Cardiac muscle cell (in vitro differentiated cells and primary cell): ENCODE measurements around the gene CAMK2D. TPM values are rescaled to one million over a fixed set of nuclear protein-coding genes. Genes with fewer than 3 reads are reported as not detected.
A peak's percentile ranks its signal among the peaks of the same experiment; 100 is the strongest.

ENCODE experiments used
- DNase-seq, 2 donors: peaks; one replicate each; pipeline versions ENCODE4 v3.0.0 to v3.0.0-alpha.2; 2010 to 2017; ENCODE audit warnings: low read depth in 1 of 2, low spot score in 1 of 2
- H3K27ac ChIP-seq: fragments of 200-600 bp; sonication (generic); 2 replicates; pipeline ENCODE4 v1.5.1; 2016
- H3K27me3 ChIP-seq: fragments of 200-600 bp; sonication (generic); 2 replicates; pipeline ENCODE4 v1.6.0; 2016; ENCODE audit warnings: control low read depth
- H3K36me3 ChIP-seq: fragments of 200-600 bp; sonication (generic); 2 replicates; pipeline ENCODE4 v1.5.1; 2016; ENCODE audit warnings: control low read depth
- H3K4me1 ChIP-seq: fragments of 200-600 bp; sonication (generic); 2 replicates; pipeline ENCODE4 v1.8.1; 2017; ENCODE audit warnings: low read depth, mild to moderate bottlenecking, mixed run types
- H3K4me3 ChIP-seq: fragments of 200-600 bp; sonication (generic); 2 replicates; pipeline ENCODE4 v1.5.1; 2016; ENCODE audit warnings: mild to moderate bottlenecking
- H3K9me3 ChIP-seq: fragments of 200-600 bp; sonication (generic); 2 replicates; pipeline ENCODE4 v1.5.1; 2017; ENCODE audit warnings: low read depth, mild to moderate bottlenecking, control low read depth
- polyA plus RNA-seq: library from polyadenylated mRNA; unstranded; fragments of >200 nt; fragmentation: Nextera tagmentation; extraction: Ambion mirVana; gene quantifications from 2 replicates; pipeline ENCODE4 v1.2.1, GENCODE V29; 2016
- total RNA-seq: library from RNA; depleted of rRNA; stranded (reverse); fragments of >200 nt; gene quantifications from 2 replicates; pipeline ENCODE4 v1.2.3, GENCODE V29; 2016
- TF ChIP-seq, protein P1 (sequence below): IDR thresholded peaks from 2 replicates; pipeline ENCODE4 v1.5.1; 2012; ENCODE audit warnings: low read depth, mild to moderate bottlenecking, low read length

The CAMK2D gene
- total and polyA plus RNA-seq, 2 experiments from 2014 or later, result 60.6 to 84.7 TPM

DNA sequence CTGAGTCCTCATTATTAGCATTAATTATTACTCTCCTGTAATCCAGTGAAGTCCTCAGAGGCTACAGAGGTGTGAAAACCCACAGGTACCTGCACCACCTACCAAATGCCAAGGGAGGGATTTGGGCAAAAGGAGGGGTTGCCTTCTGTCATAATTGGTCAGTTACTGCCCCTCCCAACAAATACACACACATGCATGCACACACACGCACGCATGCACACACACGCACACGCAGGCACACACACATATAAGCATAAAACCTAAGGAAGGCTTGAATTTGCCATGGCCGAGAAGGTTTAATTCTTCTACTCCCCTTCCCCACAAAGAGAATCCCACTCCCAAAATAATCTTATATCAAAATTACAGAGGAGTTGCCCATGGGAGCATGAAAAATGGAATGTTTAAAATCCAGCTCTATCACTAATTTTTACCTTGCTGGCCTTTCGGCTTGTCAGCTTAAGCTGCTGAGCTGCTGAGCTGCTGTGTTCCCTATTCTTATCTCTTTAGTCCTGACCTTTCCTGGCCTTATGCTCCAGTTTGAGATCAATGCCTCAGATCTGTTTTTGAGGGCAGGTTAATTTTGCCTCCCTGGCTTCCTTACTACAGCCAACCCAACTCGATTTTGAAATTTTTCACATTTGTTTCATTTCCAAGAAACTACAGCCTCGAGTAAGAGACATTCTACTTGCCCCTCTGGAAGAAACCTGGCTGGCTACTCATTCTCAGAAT, 95.0 kb downstream of the CAMK2D start:
- H3K27me3 ChIP-seq, result no peaks in the 10 kb centered on the region
- H3K9me3 ChIP-seq, result no peaks in the 10 kb centered on the region
- peak in 1 of 2 donors; percentile 29 for DNase-seq
- H3K36me3 ChIP-seq, result no peaks in the 10 kb centered on the region
- TF ChIP-seq, protein P1, sequence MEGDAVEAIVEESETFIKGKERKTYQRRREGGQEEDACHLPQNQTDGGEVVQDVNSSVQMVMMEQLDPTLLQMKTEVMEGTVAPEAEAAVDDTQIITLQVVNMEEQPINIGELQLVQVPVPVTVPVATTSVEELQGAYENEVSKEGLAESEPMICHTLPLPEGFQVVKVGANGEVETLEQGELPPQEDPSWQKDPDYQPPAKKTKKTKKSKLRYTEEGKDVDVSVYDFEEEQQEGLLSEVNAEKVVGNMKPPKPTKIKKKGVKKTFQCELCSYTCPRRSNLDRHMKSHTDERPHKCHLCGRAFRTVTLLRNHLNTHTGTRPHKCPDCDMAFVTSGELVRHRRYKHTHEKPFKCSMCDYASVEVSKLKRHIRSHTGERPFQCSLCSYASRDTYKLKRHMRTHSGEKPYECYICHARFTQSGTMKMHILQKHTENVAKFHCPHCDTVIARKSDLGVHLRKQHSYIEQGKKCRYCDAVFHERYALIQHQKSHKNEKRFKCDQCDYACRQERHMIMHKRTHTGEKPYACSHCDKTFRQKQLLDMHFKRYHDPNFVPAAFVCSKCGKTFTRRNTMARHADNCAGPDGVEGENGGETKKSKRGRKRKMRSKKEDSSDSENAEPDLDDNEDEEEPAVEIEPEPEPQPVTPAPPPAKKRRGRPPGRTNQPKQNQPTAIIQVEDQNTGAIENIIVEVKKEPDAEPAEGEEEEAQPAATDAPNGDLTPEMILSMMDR, result no peak
- peak overlapping the region; percentile 92 for H3K27ac ChIP-seq
- H3K4me1 ChIP-seq, result peaks cover 46% of the 10 kb centered on the region
- no peak overlapping the region for H3K4me3 ChIP-seq

GRCh38 chr4:113665036-113665435, 96.5 kb downstream of the CAMK2D start:
- H3K27ac ChIP-seq, result no peak overlapping the region
- DNase-seq, result no peak
- no peaks in the 10 kb centered on the region for H3K36me3 ChIP-seq
- H3K9me3 ChIP-seq, result no peaks in the 10 kb centered on the region
- no peak overlapping the region for H3K4me3 ChIP-seq
- H3K27me3 ChIP-seq, result no peaks in the 10 kb centered on the region
- H3K4me1 ChIP-seq, result peaks cover 31% of the 10 kb centered on the region
- TF ChIP-seq, protein P1, result no peak

DNA sequence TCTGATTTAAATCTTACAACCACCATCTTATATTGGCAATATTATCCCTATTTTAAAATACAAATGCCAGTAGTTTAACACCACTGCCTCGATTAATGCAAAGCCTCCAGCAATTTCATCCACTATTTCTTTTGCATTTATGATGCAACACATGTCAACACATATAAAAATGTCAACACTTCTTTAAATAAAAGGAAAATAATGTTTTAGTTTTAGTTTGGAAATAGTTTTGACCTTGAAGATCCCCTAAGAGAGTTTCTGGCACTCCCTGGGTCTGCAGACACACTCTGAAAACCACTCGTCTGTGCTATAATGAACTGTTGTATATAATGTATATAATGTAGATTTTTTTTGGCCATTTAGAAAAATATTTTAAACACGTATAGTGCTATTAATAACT, 99.0 kb downstream of the CAMK2D start:
- no peak for DNase-seq
- TF ChIP-seq, protein P1, result no peak
- no peaks in the 10 kb centered on the region for H3K27me3 ChIP-seq
- no peaks in the 10 kb centered on the region for H3K36me3 ChIP-seq
- no peak overlapping the region for H3K4me3 ChIP-seq
- H3K9me3 ChIP-seq, result no peaks in the 10 kb centered on the region
- H3K27ac ChIP-seq, result no peak overlapping the region
- peaks cover 24% of the 10 kb centered on the region for H3K4me1 ChIP-seq

GRCh38 chr4:113659127-113659526, 102.4 kb downstream of the CAMK2D start:
- Histone ChIP-seq H3K27me3 (no peaks in the 10 kb centered on the region), H3K9me3 (no peaks in the 10 kb centered on the region), H3K4me1 (no peaks in the 10 kb centered on the region), H3K4me3 (no peak overlapping the region), H3K36me3 (no peaks in the 10 kb centered on the region), H3K27ac (no peak overlapping the region)
- DNase-seq, result no peak
- TF ChIP-seq, protein P1, result no peak

GRCh38 chr4:113657586-113658233, 103.8 kb downstream of the CAMK2D start:
- Histone ChIP-seq H3K36me3 (no peaks in the 10 kb centered on the region), H3K4me1 (no peaks in the 10 kb centered on the region), H3K9me3 (no peaks in the 10 kb centered on the region), H3K27me3 (no peaks in the 10 kb centered on the region), H3K27ac (no peak overlapping the region), H3K4me3 (no peak overlapping the region)
- TF ChIP-seq, protein P1, result no peak
- no peak for DNase-seq
